HFF-Myc (cell line): ENCODE results near the gene FBXL16.
A peak's percentile ranks its signal among the peaks of the same experiment; 100 is the strongest.

Experiments used
- DNase-seq: peaks from one replicate; pipeline ENCODE4 v3.0.0-alpha.2; 2011; ENCODE audit warnings: low read depth; ENCODE audit errors: extremely low read depth
- H3K4me3 ChIP-seq: replicated peaks from 2 replicates; pipeline ENCODE4 v1.5.1; 2011; ENCODE audit warnings: low read depth, mild to moderate bottlenecking, control low read depth, low read length
- TF ChIP-seq, protein P1 (sequence below): IDR thresholded peaks from 2 replicates; pipeline ENCODE4 v1.5.1; 2012; ENCODE audit warnings: mild to moderate bottlenecking, low read depth, low read length, control low read depth; ENCODE audit errors: missing control alignments

Gene FBXL16

DNA sequence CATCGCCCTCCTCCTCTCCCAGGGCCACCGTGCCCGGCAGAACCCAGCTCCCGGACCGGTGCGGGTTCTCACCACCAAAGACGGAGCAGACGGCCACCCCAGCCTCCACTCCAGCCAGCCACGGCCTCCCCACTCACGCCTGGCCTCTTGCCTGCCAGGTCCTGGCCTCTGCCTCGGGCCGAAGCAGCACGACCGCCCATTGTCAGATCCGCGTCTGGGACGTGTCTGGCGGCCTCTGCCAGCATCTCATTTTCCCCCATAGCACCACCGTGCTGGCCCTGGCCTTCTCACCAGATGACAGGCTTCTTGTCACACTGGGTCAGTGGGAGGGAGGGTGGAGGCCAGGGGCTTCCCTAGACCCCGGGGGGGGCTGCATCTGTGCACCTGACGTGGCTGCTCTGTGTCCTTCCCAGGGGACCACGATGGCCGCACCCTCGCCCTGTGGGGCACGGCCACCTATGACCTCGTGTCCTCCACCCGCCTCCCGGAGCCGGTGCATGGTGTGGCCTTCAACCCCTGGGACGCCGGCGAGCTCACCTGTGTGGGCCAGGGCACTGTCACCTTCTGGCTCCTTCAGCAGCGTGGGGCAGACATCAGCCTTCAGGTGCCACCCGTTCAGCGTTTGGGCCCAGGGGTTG lies 44.3 kb downstream of the FBXL16 start:
- H3K4me3 ChIP-seq, result no peak overlapping the region
- TF ChIP-seq, protein P1, sequence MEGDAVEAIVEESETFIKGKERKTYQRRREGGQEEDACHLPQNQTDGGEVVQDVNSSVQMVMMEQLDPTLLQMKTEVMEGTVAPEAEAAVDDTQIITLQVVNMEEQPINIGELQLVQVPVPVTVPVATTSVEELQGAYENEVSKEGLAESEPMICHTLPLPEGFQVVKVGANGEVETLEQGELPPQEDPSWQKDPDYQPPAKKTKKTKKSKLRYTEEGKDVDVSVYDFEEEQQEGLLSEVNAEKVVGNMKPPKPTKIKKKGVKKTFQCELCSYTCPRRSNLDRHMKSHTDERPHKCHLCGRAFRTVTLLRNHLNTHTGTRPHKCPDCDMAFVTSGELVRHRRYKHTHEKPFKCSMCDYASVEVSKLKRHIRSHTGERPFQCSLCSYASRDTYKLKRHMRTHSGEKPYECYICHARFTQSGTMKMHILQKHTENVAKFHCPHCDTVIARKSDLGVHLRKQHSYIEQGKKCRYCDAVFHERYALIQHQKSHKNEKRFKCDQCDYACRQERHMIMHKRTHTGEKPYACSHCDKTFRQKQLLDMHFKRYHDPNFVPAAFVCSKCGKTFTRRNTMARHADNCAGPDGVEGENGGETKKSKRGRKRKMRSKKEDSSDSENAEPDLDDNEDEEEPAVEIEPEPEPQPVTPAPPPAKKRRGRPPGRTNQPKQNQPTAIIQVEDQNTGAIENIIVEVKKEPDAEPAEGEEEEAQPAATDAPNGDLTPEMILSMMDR, result no peak
- DNase-seq, result no peak

DNA sequence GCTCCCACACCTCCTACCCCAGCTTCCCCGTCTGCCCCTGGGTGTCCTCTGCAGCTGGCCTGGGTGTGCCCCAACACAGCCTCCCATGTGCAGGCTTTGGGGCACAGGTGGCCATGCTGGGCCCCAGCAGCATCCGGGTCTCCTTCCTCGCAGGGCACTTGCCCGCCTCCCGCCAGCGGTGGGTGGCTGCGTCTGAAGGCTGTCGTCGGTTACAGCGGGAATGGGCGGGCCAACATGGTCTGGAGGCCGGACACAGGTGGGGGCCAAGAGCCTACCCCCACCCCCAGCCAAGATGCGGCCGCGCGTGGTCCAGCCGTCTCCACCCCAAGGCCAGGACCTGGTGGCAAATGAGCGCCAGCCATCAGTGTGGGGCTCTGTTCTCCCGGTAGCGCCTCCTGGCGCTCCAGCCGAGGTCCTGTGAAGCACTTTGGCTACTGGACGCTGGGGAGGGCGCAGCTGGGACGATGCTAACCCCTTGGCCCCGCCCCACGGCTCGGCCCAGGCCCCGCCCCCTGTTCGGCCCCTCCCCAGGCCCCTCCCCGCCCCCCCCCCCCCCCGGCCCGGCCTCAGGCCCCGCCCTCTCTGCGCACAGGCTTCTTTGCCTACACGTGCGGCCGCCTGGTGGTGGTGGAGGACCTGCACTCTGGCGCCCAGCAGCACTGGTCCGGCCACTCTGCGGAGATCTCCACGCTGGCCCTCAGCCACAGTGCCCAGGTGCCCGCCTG lies 45.0 kb downstream of the FBXL16 start:
- TF ChIP-seq, protein P1, result peak; percentile 35
- DNase-seq, result peak; percentile 69
- no peak overlapping the region for H3K4me3 ChIP-seq

DNA sequence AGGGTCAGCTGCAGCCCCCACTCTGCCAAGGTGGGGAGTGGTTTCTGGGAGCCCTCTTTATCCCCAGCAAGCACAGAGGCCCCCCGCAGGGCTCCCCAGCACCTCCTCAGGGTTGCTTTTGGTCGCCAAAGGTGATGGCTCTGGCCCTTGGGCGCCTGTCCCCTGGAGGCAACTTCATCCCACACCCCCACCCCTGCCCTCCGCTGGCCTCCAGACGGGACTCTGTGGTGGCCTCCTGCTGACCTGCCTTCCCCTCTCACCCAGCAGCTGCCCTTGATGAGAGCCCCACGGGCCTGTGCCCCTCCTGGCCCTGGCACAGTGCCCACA lies 45.5 kb downstream of the FBXL16 start:
- H3K4me3 ChIP-seq, result no peak overlapping the region
- no peak for DNase-seq
- TF ChIP-seq, protein P1, result no peak

DNA sequence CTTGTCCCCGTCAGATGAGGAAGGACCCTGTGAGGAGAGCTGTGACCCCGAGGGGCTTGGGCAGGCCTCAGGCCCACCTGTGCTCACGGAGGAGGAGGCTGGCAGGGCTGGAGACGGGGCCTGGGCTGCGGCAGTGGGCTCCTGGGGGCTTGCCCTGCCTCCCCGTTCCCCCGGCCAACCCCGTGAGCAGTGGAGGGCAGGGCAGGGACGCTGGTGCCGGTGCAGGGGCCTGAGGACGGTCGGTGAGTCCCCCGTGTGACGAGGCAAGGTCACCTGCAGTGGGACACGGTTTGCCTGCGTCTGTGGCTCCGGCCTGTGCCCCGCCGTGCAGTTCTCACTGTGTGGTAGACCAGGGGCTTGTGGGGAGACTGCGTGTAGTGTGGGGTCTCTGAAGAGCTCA lies 46.0 kb downstream of the FBXL16 start:
- DNase-seq, result no peak
- H3K4me3 ChIP-seq, result no peak overlapping the region
- TF ChIP-seq, protein P1, result no peak

DNA sequence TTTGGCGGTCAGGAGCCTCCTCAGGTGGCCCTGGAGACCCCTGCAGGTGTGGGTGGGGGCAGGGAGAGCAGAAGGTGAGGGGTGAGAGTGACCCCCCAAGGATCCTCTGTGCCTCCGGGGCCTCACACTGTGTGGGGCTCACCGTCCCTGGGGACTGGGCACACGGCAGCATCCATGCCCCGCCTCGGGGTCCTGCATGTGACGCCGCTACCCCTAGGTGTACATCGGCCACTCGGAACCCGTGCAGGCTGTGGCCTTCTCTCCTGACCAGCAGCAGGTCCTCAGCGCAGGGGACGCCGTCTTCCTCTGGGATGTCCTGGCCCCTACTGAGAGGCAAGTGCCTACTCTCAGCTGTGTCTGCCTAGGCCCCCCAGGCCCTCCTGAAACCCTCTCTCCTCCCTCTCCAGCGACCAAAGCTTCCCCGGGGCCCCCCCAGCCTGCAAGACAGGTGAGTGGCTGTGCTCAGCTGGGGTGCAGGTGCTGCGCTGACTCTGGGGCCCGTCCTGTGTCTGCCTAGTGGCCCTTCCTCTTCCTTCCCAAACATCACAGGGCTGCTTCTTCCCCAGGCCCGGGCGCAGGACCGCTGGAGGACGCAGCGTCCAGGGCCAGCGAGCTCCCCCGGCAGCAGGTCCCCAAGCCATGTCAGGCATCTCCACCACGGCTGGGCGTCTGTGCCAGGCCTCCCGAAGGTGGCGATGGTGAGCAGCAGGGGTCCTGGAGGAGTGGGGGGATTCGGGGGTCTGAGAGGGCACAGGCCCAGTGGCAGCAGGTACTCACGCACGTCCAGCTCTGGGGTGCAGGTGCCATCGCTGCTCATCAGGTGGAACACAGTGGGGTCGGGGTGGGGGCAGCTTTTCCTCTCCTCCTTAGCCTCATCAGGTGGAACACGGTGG lies 46.7 kb downstream of the FBXL16 start:
- DNase-seq, result no peak
- TF ChIP-seq, protein P1, result peak; percentile 15
- no peak overlapping the region for H3K4me3 ChIP-seq

DNA sequence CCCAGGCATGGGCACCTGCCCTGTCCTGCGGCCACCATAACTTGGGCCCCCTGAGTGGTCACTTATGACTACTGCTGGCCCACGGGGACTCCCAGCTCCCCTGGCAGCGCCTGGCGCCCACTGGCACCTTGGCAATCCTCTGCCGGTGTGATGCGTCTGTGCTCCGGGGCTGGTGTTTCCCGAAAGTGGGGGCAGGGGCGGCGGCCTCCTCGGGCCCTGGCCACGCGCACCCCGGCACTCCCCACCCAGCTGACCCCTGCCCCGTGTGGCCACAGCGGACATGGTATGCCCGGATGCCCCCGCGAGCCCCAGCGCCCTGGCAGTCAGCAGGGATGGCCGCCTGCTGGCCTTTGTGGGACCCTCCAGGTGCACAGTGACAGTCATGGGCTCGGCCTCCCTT lies 48.1 kb downstream of the FBXL16 start:
- TF ChIP-seq, protein P1, result no peak
- no peak overlapping the region for H3K4me3 ChIP-seq
- no peak for DNase-seq
